Measurements from ENCODE around the gene MAGEL2.

GRCh38 chr15:23645371-23646164 lies 2.1 kb downstream of the MAGEL2 start:
- TF ChIP-seq CTCF (conservative IDR thresholded peaks at IDR 0.05; ENCODE audit: low read length) (no peak), EZH2phosphoT487 (IDR thresholded peaks at IDR 0.05; ENCODE audit: borderline replicate concordance, low read depth, low read length) (no peak)
